B cell (primary cell): ENCODE results near the gene TMEM170B. TPM values are rescaled to one million over a fixed set of nuclear protein-coding genes. Genes with fewer than 3 reads are reported as not detected.

Experiments
- ATAC-seq: fragments of 200-7000 bp; cut with Tn5 transposase; one replicate; pipeline ENCODE4 v1.10.0; 2021; ENCODE audit warnings: low read depth, mild to moderate bottlenecking, moderate number of reproducible peaks, moderate library complexity
- CTCF ChIA-PET: fragments of 350-600 bp; sonication (Branson Sonifier 250); formaldehyde crosslinking; loops from one replicate; lab custom pipeline; 2021; ENCODE audit warnings: antibody characterized with exemption, inconsistent platforms; lab: Charles Lee
- POLR2A ChIA-PET: fragments of 350-600 bp; sonication (Branson Sonifier 250); formaldehyde crosslinking; loops from one replicate; lab custom pipeline; 2021; ENCODE audit warnings: antibody characterized with exemption; lab: Charles Lee
- DNase-seq: peaks from one replicate; pipeline ENCODE4 v3.0.0; 2013
- H2AFZ ChIP-seq: 2 replicates; pipeline ENCODE4 v1.6.1; 2012; ENCODE audit warnings: mild to moderate bottlenecking, low read depth, low read length; ENCODE audit not compliant: insufficient read depth, poor library complexity, severe bottlenecking
- H3K27ac ChIP-seq, 2 donors: 1 replicate in 1 of 2; 2 replicates in 1 of 2; pipeline ENCODE4 v1.5.1; 2012 to 2013; ENCODE audit warnings: low read length in 2 of 2, mild to moderate bottlenecking in 2 of 2, moderate library complexity in 1 of 2
- H3K27me3 ChIP-seq, 4 experiments: fragments of 200-600 bp in 1 of 4; sonication (generic) in 1 of 4; replicated peaks in 1 of 4; 1 replicate in 2 of 4; 2 replicates in 2 of 4; pipeline versions ENCODE4 v1.6.1 to v1.7.0; 2013 to 2016; ENCODE audit warnings: low read length in 3 of 4, mild to moderate bottlenecking in 2 of 4, mixed read lengths in 1 of 4, moderate library complexity in 1 of 4; ENCODE audit not compliant: insufficient read depth in 4 of 4, control insufficient read depth in 3 of 4; ENCODE audit errors: control extremely low read depth in 1 of 4
- H3K36me3 ChIP-seq, 2 experiments: replicated peaks in 1 of 2; 1 replicate in 1 of 2; 2 replicates in 1 of 2; pipeline versions ENCODE4 v1.6.1 to v1.7.1; 2013; ENCODE audit warnings: low read length in 1 of 2; ENCODE audit not compliant: insufficient read depth in 2 of 2, control insufficient read depth in 1 of 2; ENCODE audit errors: control extremely low read depth in 1 of 2, extremely low read depth in 1 of 2
- H3K4me1 ChIP-seq, 2 donors: fragments of 200-600 bp in 1 of 2; sonication (generic) in 1 of 2; 1 replicate in 1 of 2; 2 replicates in 1 of 2; pipeline versions ENCODE4 v1.5.1 to v1.6.1; 2013 to 2017; ENCODE audit warnings: low read length in 2 of 2; ENCODE audit not compliant: control insufficient read depth in 2 of 2, insufficient read depth in 2 of 2
- H3K4me2 ChIP-seq: replicated peaks from 2 replicates; pipeline ENCODE3; 2012; ENCODE audit warnings: mild to moderate bottlenecking, low read depth, low read length; ENCODE audit not compliant: poor library complexity, severe bottlenecking
- H3K4me3 ChIP-seq, 5 experiments: fragments of 200-600 bp in 1 of 5; sonication (generic) in 1 of 5; 1 replicate in 3 of 5; 2 replicates in 2 of 5; pipeline versions ENCODE4 v1.5.1 to v1.7.0; 2011 to 2016; ENCODE audit warnings: low read length in 4 of 5, mild to moderate bottlenecking in 4 of 5, low read depth in 2 of 5, control low read depth in 1 of 5, moderate library complexity in 1 of 5; ENCODE audit not compliant: insufficient read depth in 1 of 5; ENCODE audit errors: control extremely low read depth in 1 of 5, extremely low read depth in 1 of 5
- H3K79me2 ChIP-seq: fragments of 200-600 bp; sonication (generic); one replicate; pipeline ENCODE4 v1.6.0; 2016; ENCODE audit warnings: low read length; ENCODE audit not compliant: control insufficient read depth, insufficient read depth
- H3K9ac ChIP-seq: fragments of 200-600 bp; sonication (generic); 2 replicates; pipeline ENCODE4 v1.6.1; 2017; ENCODE audit warnings: mild to moderate bottlenecking, low read length, moderate library complexity
- H3K9me3 ChIP-seq, 3 donors: one replicate each; pipeline versions ENCODE4 v1.6.1 to v1.7.1; 2013; ENCODE audit warnings: low read length in 2 of 3; ENCODE audit not compliant: control insufficient read depth in 2 of 3, insufficient read depth in 1 of 3; ENCODE audit errors: control extremely low read depth in 1 of 3
- H4K20me1 ChIP-seq: 2 replicates; pipeline ENCODE4 v1.6.0; 2012; ENCODE audit warnings: mild to moderate bottlenecking, low read length; ENCODE audit not compliant: insufficient read depth, control insufficient read depth, poor library complexity, severe bottlenecking
- H3K27ac Mint-ChIP-seq: one replicate; pipeline ENCODE4 v1.8.0; 2021; ENCODE audit warnings: mixed read lengths
- H3K27me3 Mint-ChIP-seq: one replicate; pipeline ENCODE4 v1.8.0; 2021; ENCODE audit warnings: mixed read lengths
- H3K4me1 Mint-ChIP-seq: one replicate; pipeline ENCODE4 v1.8.0; 2021; ENCODE audit warnings: mixed read lengths
- H3K4me3 Mint-ChIP-seq: one replicate; pipeline ENCODE4 v1.8.0; 2021; ENCODE audit warnings: mixed read lengths
- H3K9me3 Mint-ChIP-seq: one replicate; pipeline ENCODE4 v1.8.0; 2022; ENCODE audit warnings: mixed read lengths; ENCODE audit not compliant: insufficient read depth
- EZH2 ChIP-seq: IDR thresholded peaks from 2 replicates; pipeline ENCODE4 v1.6.1; 2012; ENCODE audit warnings: borderline replicate concordance, low read depth, mild to moderate bottlenecking, moderate library complexity, low read length; ENCODE audit not compliant: insufficient read depth, poor library complexity, severe bottlenecking
- WGBS: methylation state at CpG from one replicate; pipeline ENCODE4 v1.1.5; 2013; ENCODE audit warnings: missing lambda C conversion rate; ENCODE audit not compliant: insufficient coverage; 5-methylcytosine and 5-hydroxymethylcytosine counted together
- intact Hi-C: fragments of 100-400 bp; cut with micrococcal nuclease; formaldehyde crosslinking; loops from one replicate; pipeline ENCODE4 v1.10.0; 2022
- polyA plus RNA-seq: library from polyadenylated mRNA; depleted of rRNA; stranded (reverse); fragments of >200 nt; gene quantifications from 2 replicates; pipeline ENCODE4 v1.2.3, GENCODE V29; 2012
- total RNA-seq, 2 donors: library from RNA; stranded (reverse); fragments of 120-200 nt in 1 of 2; gene quantifications; 1 replicate in 1 of 2; 2 replicates in 1 of 2; pipeline versions ENCODE4 v1.2.3 to v1.2.4, GENCODE V29; 2013 to 2022
- TF ChIP-seq, protein P1 (sequence below): fragments of 200-600 bp; IDR thresholded peaks from one replicate; pipeline ENCODE4 v1.8.0; 2022; ENCODE audit warnings: antibody characterized with exemption, mild to moderate bottlenecking

The TMEM170B gene
- total and polyA plus RNA-seq, 2 donors (not counting 1 experiment from before 2014, with no cell fraction given) = 0.64 to 3.4 TPM

DNA sequence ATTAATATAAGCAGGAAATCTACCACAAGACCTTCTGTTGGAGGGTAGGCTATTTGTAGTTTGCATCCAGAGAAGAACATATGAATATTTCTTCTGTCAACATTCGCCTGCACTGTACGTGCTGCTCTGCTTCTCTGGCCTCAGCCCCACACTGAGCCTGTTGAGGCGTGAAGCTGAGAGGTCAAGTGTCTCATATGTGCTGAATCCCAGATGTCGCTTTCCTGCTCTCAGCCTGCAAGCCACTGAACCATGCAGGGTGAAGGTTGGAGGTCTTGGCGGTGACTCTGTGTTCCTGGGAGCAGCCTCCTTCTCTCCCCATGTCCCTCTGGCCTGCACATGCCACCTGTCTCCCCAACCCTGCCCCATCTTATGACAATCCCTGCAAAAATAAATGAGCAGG lies 83.6 kb downstream of the TMEM170B start:
- no peaks in the 10 kb centered on the region for H3K27me3 ChIP-seq
- WGBS = 64% methylated on average over 3 of the region's 5 CpGs
- Mint-ChIP-seq H3K4me1 (no peaks in the 10 kb centered on the region), H3K9me3 (no peaks in the 10 kb centered on the region), H3K27me3 (peaks cover 10% of the 10 kb centered on the region), H3K27ac (no peak overlapping the region), H3K4me3 (no peak overlapping the region)
- TF ChIP-seq EZH2 = no peak
- TF ChIP-seq, protein P1, sequence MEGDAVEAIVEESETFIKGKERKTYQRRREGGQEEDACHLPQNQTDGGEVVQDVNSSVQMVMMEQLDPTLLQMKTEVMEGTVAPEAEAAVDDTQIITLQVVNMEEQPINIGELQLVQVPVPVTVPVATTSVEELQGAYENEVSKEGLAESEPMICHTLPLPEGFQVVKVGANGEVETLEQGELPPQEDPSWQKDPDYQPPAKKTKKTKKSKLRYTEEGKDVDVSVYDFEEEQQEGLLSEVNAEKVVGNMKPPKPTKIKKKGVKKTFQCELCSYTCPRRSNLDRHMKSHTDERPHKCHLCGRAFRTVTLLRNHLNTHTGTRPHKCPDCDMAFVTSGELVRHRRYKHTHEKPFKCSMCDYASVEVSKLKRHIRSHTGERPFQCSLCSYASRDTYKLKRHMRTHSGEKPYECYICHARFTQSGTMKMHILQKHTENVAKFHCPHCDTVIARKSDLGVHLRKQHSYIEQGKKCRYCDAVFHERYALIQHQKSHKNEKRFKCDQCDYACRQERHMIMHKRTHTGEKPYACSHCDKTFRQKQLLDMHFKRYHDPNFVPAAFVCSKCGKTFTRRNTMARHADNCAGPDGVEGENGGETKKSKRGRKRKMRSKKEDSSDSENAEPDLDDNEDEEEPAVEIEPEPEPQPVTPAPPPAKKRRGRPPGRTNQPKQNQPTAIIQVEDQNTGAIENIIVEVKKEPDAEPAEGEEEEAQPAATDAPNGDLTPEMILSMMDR = no peak
- H2AFZ ChIP-seq = no peak overlapping the region
- no peaks in the 10 kb centered on the region for H3K79me2 ChIP-seq
- ChIA-PET CTCF (no interaction called here), POLR2A (no interaction called here)
- no peak overlapping the region for H3K9ac ChIP-seq
- no peaks in the 10 kb centered on the region for H4K20me1 ChIP-seq
- H3K9me3 ChIP-seq = no peaks in the 10 kb centered on the region
- DNase-seq (no peak), ATAC-seq (no peak)
- H3K4me3 ChIP-seq = no peak overlapping the region
- intact Hi-C loops = no loop called here
- no peaks in the 10 kb centered on the region for H3K36me3 ChIP-seq
- H3K4me1 ChIP-seq = no peaks in the 10 kb centered on the region
- no peak overlapping the region for H3K4me2 ChIP-seq
- no peak overlapping the region for H3K27ac ChIP-seq

DNA sequence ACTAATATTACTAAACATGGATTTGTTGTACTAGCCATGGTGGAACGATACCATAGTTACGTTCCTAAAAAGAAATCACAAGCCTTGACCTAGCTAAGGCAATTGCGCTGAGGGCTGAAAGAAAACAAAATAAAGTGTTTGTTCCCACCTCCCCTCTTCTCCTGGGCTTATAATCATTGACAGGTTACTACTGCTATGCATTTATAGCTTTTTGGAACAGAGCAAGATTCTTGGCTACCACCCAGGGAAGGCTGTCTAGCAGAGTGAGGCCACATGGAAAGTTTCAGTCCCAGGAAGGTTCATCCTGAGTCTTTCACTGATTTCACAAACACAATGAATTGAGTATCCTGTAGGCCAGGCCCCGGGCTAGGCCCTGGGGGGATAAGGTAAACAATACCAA lies 84.6 kb downstream of the TMEM170B start:
- intact Hi-C loops = no loop called here
- Histone ChIP-seq H3K79me2 (no peaks in the 10 kb centered on the region), H4K20me1 (no peaks in the 10 kb centered on the region), H3K27ac (no peak overlapping the region), H3K9ac (no peak overlapping the region), H3K9me3 (no peaks in the 10 kb centered on the region), H2AFZ (no peak overlapping the region), H3K4me2 (no peak overlapping the region), H3K36me3 (no peaks in the 10 kb centered on the region), H3K4me1 (no peaks in the 10 kb centered on the region), H3K27me3 (no peaks in the 10 kb centered on the region), H3K4me3 (no peak overlapping the region)
- Mint-ChIP-seq H3K4me3 (no peak overlapping the region), H3K4me1 (no peaks in the 10 kb centered on the region), H3K27ac (no peak overlapping the region), H3K27me3 (peaks cover 16% of the 10 kb centered on the region), H3K9me3 (no peaks in the 10 kb centered on the region)
- ATAC-seq = no peak
- 93% methylated on average over 2 of the region's 4 CpGs for WGBS
- ChIA-PET CTCF (no interaction called here), POLR2A (no interaction called here)
- no peak for DNase-seq
- TF ChIP-seq, protein P1 = no peak
- no peak for TF ChIP-seq EZH2
